ENCODE data around the gene AKAP14. TPM values are rescaled to one million over a fixed set of nuclear protein-coding genes. Genes with fewer than 3 reads are reported as not detected.
"Not testable (repeated sequence)": the region's sequence is repeated elsewhere in the genome, so short reads cannot be mapped to it uniquely, and the experiment has no call there.

Gene AKAP14
- total and polyA plus RNA-seq, 2 of the 8 experiments (the other 6 are each of a cell fraction or from before 2014, with no cell fraction given), result 0.79 to 1.3 TPM

GRCh38 chrX:119966837-119967236, 71.1 kb downstream of the AKAP14 start:
- H3K4ac ChIP-seq (replicated peaks; ENCODE audit: insufficient read length, low read depth, low read length); H3K56ac ChIP-seq (replicated peaks; ENCODE audit: insufficient read length, low read depth, low read length); H3K4me3 ChIP-seq (ENCODE audit: extremely low read depth in 1 of 4, insufficient read depth in 2 of 4, low read depth in 3 of 4, low read length in 4 of 4); H4K5ac ChIP-seq (ENCODE audit: insufficient read length, low read depth, low read length); H2BK12ac ChIP-seq (ENCODE audit: low read depth, low read length); H2AFZ ChIP-seq (ENCODE audit: low read length); FAIRE-seq; H3K9ac ChIP-seq (replicated peaks in 1 of 4; ENCODE audit: extremely low read depth in 1 of 4, low read depth in 3 of 4, low read length in 3 of 4); H3K9me3 ChIP-seq (ENCODE audit: insufficient read depth in 2 of 2, low read depth in 1 of 2, low read length in 1 of 2); H2AK5ac ChIP-seq (ENCODE audit: low read depth, low read length); H2BK120ac ChIP-seq (replicated peaks; ENCODE audit: low read depth, low read length); H3K4me2 ChIP-seq (ENCODE audit: insufficient read depth in 1 of 2, low read depth in 2 of 2, low read length in 2 of 2); H3K14ac ChIP-seq (ENCODE audit: insufficient read length); H3K27ac ChIP-seq (ENCODE audit: low read depth, low read length); H3K23me2 ChIP-seq (ENCODE audit: low read depth, low read length); POLR2A ChIA-PET (ENCODE audit: partially characterized antibody); DNase-seq (ENCODE audit: low read depth in 1 of 2, low spot score in 2 of 2); H2BK5ac ChIP-seq (ENCODE audit: low read depth, low read length); CTCF ChIA-PET (ENCODE audit: partially characterized antibody); H3K79me2 ChIP-seq (ENCODE audit: control insufficient read depth in 1 of 2, insufficient read depth in 2 of 2, low read length in 2 of 2); H4K8ac ChIP-seq (ENCODE audit: extremely low read depth, insufficient read depth, low read length); H3K36me3 ChIP-seq (ENCODE audit: control insufficient read depth in 2 of 4, insufficient read depth in 4 of 4, low read length in 3 of 4); H3K23ac ChIP-seq (ENCODE audit: insufficient read length); H3K27me3 ChIP-seq (replicated peaks in 1 of 4; ENCODE audit: control insufficient read depth in 3 of 4, extremely low read depth in 1 of 4, insufficient read depth in 3 of 4, low read length in 3 of 4); H2BK15ac ChIP-seq (ENCODE audit: low read length); H3K79me1 ChIP-seq (ENCODE audit: low read depth, low read length); H4K20me1 ChIP-seq (replicated peaks in 1 of 2; ENCODE audit: control insufficient read depth in 1 of 2, insufficient read depth in 2 of 2, low read length in 2 of 2); H4K91ac ChIP-seq (replicated peaks; ENCODE audit: insufficient read length, low read length); H3K4me1 ChIP-seq (replicated peaks in 1 of 4; ENCODE audit: control insufficient read depth in 3 of 4, insufficient read depth in 4 of 4, low read length in 3 of 4); H3K18ac ChIP-seq (ENCODE audit: extremely low read depth, low read length); H2BK20ac ChIP-seq (ENCODE audit: low read length): not testable (repeated sequence)
- 100% methylated on average over 1 of the region's 1 CpG; no CpG with 5 or more reads in 1 of the 2 experiments for WGBS, 2 experiments (ENCODE audit: extremely low coverage in 1 of 2, insufficient coverage in 1 of 2, insufficient read length in 1 of 2, insufficient replicate concordance in 2 of 2, low coverage in 1 of 2, low lambda C conversion rate in 2 of 2, missing lambda C conversion rate in 1 of 2)

Other genes with a start within 250 kb of the AKAP14 start
- 27.9 and 31.0 TPM in 2 replicates for gene SEPTIN6, start 202.7 kb upstream of the AKAP14 start, total RNA-seq (2021; fragmentation: NEBNext Ultra II Directional; extraction: Animal tissue kit (Norgen Biotek cat#: 25700))
- gene SEPTIN6, start 202.7 kb upstream of the AKAP14 start, polyA plus RNA-seq (2011; rRNA removed), result 38.6 and 42.6 TPM in 2 replicates
- 1.7 and 1.8 TPM in 2 replicates for gene SOWAHD, start 137.3 kb upstream of the AKAP14 start, total RNA-seq (2021; fragmentation: NEBNext Ultra II Directional; extraction: Animal tissue kit (Norgen Biotek cat#: 25700))
- 2.6 and 2.9 TPM in 2 replicates for gene SOWAHD, start 137.3 kb upstream of the AKAP14 start, polyA plus RNA-seq (2011; rRNA removed)
- gene RPL39, start 104.3 kb upstream of the AKAP14 start, total RNA-seq (2021; fragmentation: NEBNext Ultra II Directional; extraction: Animal tissue kit (Norgen Biotek cat#: 25700)), result 1,901 and 1,942 TPM in 2 replicates
- gene RPL39, start 104.3 kb upstream of the AKAP14 start, polyA plus RNA-seq (2011; rRNA removed), result 1,054 and 2,394 TPM in 2 replicates
- 20.9 and 22.2 TPM in 2 replicates for gene UPF3B, start 42.9 kb upstream of the AKAP14 start, total RNA-seq (2021; fragmentation: NEBNext Ultra II Directional; extraction: Animal tissue kit (Norgen Biotek cat#: 25700))
- gene UPF3B, start 42.9 kb upstream of the AKAP14 start, polyA plus RNA-seq (2011; rRNA removed), result 3.9 and 7.8 TPM in 2 replicates
- 14.2 and 14.3 TPM in 2 replicates for gene RNF113A, start 24.2 kb upstream of the AKAP14 start, total RNA-seq (2021; fragmentation: NEBNext Ultra II Directional; extraction: Animal tissue kit (Norgen Biotek cat#: 25700))
- gene RNF113A, start 24.2 kb upstream of the AKAP14 start, polyA plus RNA-seq (2011; rRNA removed), result 9.7 and 10.3 TPM in 2 replicates
- gene NDUFA1, start 24.1 kb upstream of the AKAP14 start, total RNA-seq (2021; fragmentation: NEBNext Ultra II Directional; extraction: Animal tissue kit (Norgen Biotek cat#: 25700)), result 69.7 and 74.1 TPM in 2 replicates
- 36.7 and 65.6 TPM in 2 replicates for gene NDUFA1, start 24.1 kb upstream of the AKAP14 start, polyA plus RNA-seq (2011; rRNA removed)
- gene NKAP, start 47.9 kb downstream of the AKAP14 start, total RNA-seq (2021; fragmentation: NEBNext Ultra II Directional; extraction: Animal tissue kit (Norgen Biotek cat#: 25700)), result 6.6 and 7.1 TPM in 2 replicates
- 2.8 TPM in 2 replicates for gene NKAP, start 47.9 kb downstream of the AKAP14 start, polyA plus RNA-seq (2011; rRNA removed)
- gene RHOXF2B, start 181.8 kb downstream of the AKAP14 start, total RNA-seq (2021; fragmentation: NEBNext Ultra II Directional; extraction: Animal tissue kit (Norgen Biotek cat#: 25700)), result not detected in 2 replicates
- not detected in 2 replicates for gene RHOXF2B, start 181.8 kb downstream of the AKAP14 start, polyA plus RNA-seq (2011; rRNA removed)
- not detected in 2 replicates for gene RHOXF1, start 220.0 kb downstream of the AKAP14 start, total RNA-seq (2021; fragmentation: NEBNext Ultra II Directional; extraction: Animal tissue kit (Norgen Biotek cat#: 25700))
- not detected in 2 replicates for gene RHOXF1, start 220.0 kb downstream of the AKAP14 start, polyA plus RNA-seq (2011; rRNA removed)